PC-9 (cell line): ENCODE measurements around the gene FILIP1. TPM values are rescaled to one million over a fixed set of nuclear protein-coding genes. Genes with fewer than 3 reads are reported as not detected.

Experiments
- BruUV-seq: library from RNA; stranded (reverse); fragments of 400-500 nt; replicated peaks from 2 replicates; lab custom pipeline; 2021; lab: Mats Ljungman, UMichigan
- CTCF ChIA-PET: fragments of 300-600 bp; sonication (Branson Sonifier 250); formaldehyde crosslinking; loops from one replicate; lab custom pipeline; 2022; ENCODE audit warnings: antibody characterized with exemption; lab: Charles Lee
- POLR2A ChIA-PET: fragments of 300-600 bp; sonication (Branson Sonifier 250); formaldehyde crosslinking; loops from one replicate; lab custom pipeline; 2022; ENCODE audit warnings: antibody characterized with exemption; ENCODE audit not compliant: unreplicated experiment; lab: Charles Lee
- DNase-seq, 2 experiments: peaks; one replicate each; pipeline versions ENCODE4 v3.0.0 to v3.0.0-alpha.2; 2015 to 2022; ENCODE audit warnings: mixed read lengths in 1 of 2
- H2AFZ ChIP-seq: fragments of 200-600 bp; sonication (generic); 2 replicates; pipeline ENCODE4 v1.8.1; 2017; ENCODE audit warnings: antibody characterized with exemption
- H3F3A ChIP-seq: fragments of 200-600 bp; sonication (generic); 2 replicates; pipeline ENCODE4 v1.8.1; 2017; ENCODE audit warnings: antibody characterized with exemption, mild to moderate bottlenecking, low read depth; ENCODE audit not compliant: insufficient read depth
- H3K27ac ChIP-seq: fragments of 200-600 bp; sonication (generic); 2 replicates; pipeline ENCODE4 v1.6.1; 2016; ENCODE audit warnings: mixed run types
- H3K27me3 ChIP-seq: fragments of 200-600 bp; sonication (generic); 2 replicates; pipeline ENCODE4 v1.6.1; 2016; ENCODE audit warnings: low read depth, mixed run types; ENCODE audit not compliant: insufficient read depth
- H3K36me3 ChIP-seq: fragments of 200-600 bp; sonication (generic); 2 replicates; pipeline ENCODE4 v1.6.1; 2016; ENCODE audit warnings: low read depth, mixed run types
- H3K4me1 ChIP-seq: fragments of 200-600 bp; sonication (generic); replicated peaks from 2 replicates; pipeline ENCODE4 v1.6.1; 2016; ENCODE audit warnings: mixed run types; ENCODE audit not compliant: insufficient read depth
- H3K4me2 ChIP-seq: fragments of 200-600 bp; sonication (generic); 2 replicates; pipeline ENCODE4 v1.6.1; 2017; ENCODE audit warnings: mixed run types
- H3K4me3 ChIP-seq: fragments of 200-600 bp; sonication (generic); 2 replicates; pipeline ENCODE4 v1.6.1; 2016; ENCODE audit warnings: mixed run types
- H3K79me2 ChIP-seq: fragments of 200-600 bp; sonication (generic); 2 replicates; pipeline ENCODE4 v1.6.1; 2017; ENCODE audit warnings: low read depth, mixed run types
- H3K9me2 ChIP-seq: fragments of 200-600 bp; sonication (generic); 2 replicates; pipeline ENCODE4 v1.8.1; 2017; ENCODE audit warnings: mild to moderate bottlenecking; ENCODE audit not compliant: insufficient read depth
- H3K9me3 ChIP-seq: fragments of 200-600 bp; sonication (generic); 2 replicates; pipeline ENCODE4 v1.8.1; 2016; ENCODE audit warnings: low read depth; ENCODE audit not compliant: insufficient read depth
- H4K20me1 ChIP-seq: fragments of 200-600 bp; sonication (generic); 2 replicates; pipeline ENCODE4 v1.8.1; 2017; ENCODE audit not compliant: insufficient read depth
- CTCF ChIP-seq: fragments of 200-600 bp; sonication (generic); conservative IDR thresholded peaks from 2 replicates; pipeline ENCODE4 v1.6.1; 2017; ENCODE audit warnings: mixed run types, antibody characterized with exemption, mild to moderate bottlenecking, moderate library complexity
- EZH2 ChIP-seq: fragments of 200-600 bp; sonication (generic); IDR thresholded peaks from 2 replicates; pipeline ENCODE4 v1.8.0; 2017; ENCODE audit warnings: antibody characterized with exemption, low read depth
- intact Hi-C: fragments of 100-400 bp; cut with micrococcal nuclease; formaldehyde crosslinking; loops from one replicate; pipeline ENCODE4 v1.10.0; 2022; ENCODE audit not compliant: unreplicated experiment
- total RNA-seq: library from RNA; stranded (reverse); gene quantifications from 2 replicates; pipeline ENCODE4 v1.2.3, GENCODE V29; 2021

The FILIP1 gene
- total RNA-seq, 1 experiment from 2014 or later: 0.15 TPM

- Histone ChIP-seq H3K27me3 (0 out of 2 replicates have a peak, but pooled peaks cover 6% of the 10 kb centered on the region), H3K79me2 (no peaks in the 10 kb centered on the region), H4K20me1 (no peaks in the 10 kb centered on the region), H3K27ac (no peak overlapping the region), H3F3A (no peaks in the 10 kb centered on the region), H3K36me3 (no peaks in the 10 kb centered on the region), H3K4me3 (no peak overlapping the region), H3K4me1 (no peaks in the 10 kb centered on the region), H2AFZ (no peak overlapping the region), H3K9me2 (no peaks in the 10 kb centered on the region), H3K4me2 (no peak overlapping the region), H3K9me3 (no peaks in the 10 kb centered on the region)
- TF ChIP-seq CTCF: no peak
- ChIA-PET CTCF (no interaction called here), POLR2A (no interaction called here)
- BruUV-seq: no TSS peak
- intact Hi-C loops: no loop called here
- DNase-seq: no peak
Measured at GRCh38 chr6:75318900-75319299, 174.7 kb downstream of the FILIP1 start.

DNA sequence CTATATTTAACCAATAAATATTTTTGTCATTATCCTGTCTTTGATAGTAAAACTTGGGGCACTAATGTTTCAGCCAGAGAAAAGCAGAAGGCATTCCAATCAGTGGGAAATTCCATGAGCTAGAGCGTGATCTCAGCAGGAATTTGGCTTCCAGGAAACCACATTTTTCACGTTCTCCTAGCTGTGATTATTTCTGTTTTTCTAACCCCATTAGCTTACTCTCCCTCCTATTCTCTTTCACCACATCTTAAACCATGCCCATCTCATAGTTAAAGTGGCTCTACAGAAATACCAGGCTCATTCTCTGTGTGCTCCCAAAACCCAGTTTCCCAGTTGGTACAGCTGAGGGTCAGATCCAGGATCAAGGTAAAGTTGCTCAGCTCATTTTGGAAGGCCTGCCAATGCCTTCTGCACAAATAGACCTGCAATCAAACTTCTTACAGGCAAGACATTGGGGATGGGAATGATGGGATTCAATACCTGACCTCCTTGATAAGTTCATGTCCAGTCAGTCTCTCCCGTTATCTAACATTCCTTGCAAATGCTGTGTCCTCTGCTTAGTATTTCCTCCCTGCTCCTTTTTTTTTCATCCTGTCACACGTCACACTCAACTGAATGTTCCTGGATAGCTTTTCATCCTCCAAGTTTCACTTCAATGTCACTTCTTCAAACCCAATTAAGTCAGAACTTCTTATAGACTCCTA lies 175.9 kb downstream of the FILIP1 start:
- ChIA-PET POLR2A (no interaction called here), CTCF (no interaction called here)
- no peak overlapping the region for H2AFZ ChIP-seq
- no peak overlapping the region for H3K27ac ChIP-seq
- no peaks in the 10 kb centered on the region for H3K9me2 ChIP-seq
- no peaks in the 10 kb centered on the region for H3K4me1 ChIP-seq
- no peaks in the 10 kb centered on the region for H3F3A ChIP-seq
- BruUV-seq: no TSS peak
- no peaks in the 10 kb centered on the region for H3K79me2 ChIP-seq
- H4K20me1 ChIP-seq: no peaks in the 10 kb centered on the region
- no peak overlapping the region for H3K4me2 ChIP-seq
- intact Hi-C loops: no loop called here
- H3K36me3 ChIP-seq: no peaks in the 10 kb centered on the region
- H3K4me3 ChIP-seq: no peak overlapping the region
- TF ChIP-seq CTCF: no peak
- TF ChIP-seq EZH2: no peak
- DNase-seq: no peak
- 0 out of 2 replicates have a peak, but pooled peaks cover 6% of the 10 kb centered on the region for H3K27me3 ChIP-seq
- H3K9me3 ChIP-seq: no peaks in the 10 kb centered on the region

DNA sequence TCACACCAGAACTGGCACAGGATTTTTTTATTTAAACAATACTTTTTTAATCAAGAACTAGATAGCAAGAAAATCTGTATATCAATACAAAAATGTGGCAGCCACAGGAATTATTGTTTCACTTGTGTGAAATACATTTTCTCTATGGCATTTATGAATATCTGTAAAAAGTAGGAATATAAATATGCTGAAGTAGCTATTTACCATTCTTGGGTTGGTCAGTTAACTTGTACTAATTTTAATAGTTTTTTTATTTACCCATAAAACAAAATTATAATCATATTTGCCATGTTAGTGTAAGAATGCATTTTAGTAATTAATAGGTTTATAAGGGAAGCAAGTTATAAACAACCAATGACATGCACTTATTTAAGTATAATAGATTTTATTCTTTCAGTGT lies 177.6 kb downstream of the FILIP1 start:
- CTCF ChIA-PET: no interaction called here
- H3K79me2 ChIP-seq: no peaks in the 10 kb centered on the region

More for the DNA sequence above, 177.6 kb downstream of the FILIP1 start:
- intact Hi-C loops: no loop called here
- H3K9me2 ChIP-seq: no peaks in the 10 kb centered on the region
- no peak overlapping the region for H2AFZ ChIP-seq
- DNase-seq: no peak
- no peaks in the 10 kb centered on the region for H4K20me1 ChIP-seq
- no peaks in the 10 kb centered on the region for H3K36me3 ChIP-seq
- H3K4me1 ChIP-seq: no peaks in the 10 kb centered on the region
- no peak for TF ChIP-seq CTCF
- TF ChIP-seq EZH2: no peak
- H3K9me3 ChIP-seq: no peaks in the 10 kb centered on the region
- POLR2A ChIA-PET: no interaction called here
- H3K27me3 ChIP-seq: 0 out of 2 replicates have a peak, but pooled peaks cover 6% of the 10 kb centered on the region
- H3K4me3 ChIP-seq: no peak overlapping the region
- no TSS peak for BruUV-seq
- no peak overlapping the region for H3K27ac ChIP-seq
- no peak overlapping the region for H3K4me2 ChIP-seq
- no peaks in the 10 kb centered on the region for H3F3A ChIP-seq
